ENCODE data around the gene ANKRD31. TPM values are rescaled to one million over a fixed set of nuclear protein-coding genes. Genes with fewer than 3 reads are reported as not detected.
"Not testable (repeated sequence)": the region's sequence is repeated elsewhere in the genome, so short reads cannot be mapped to it uniquely, and the experiment has no call there.

The ANKRD31 gene
- total RNA-seq, 2 experiments from 2014 or later, result 0.13 TPM; not detected in 1

DNA sequence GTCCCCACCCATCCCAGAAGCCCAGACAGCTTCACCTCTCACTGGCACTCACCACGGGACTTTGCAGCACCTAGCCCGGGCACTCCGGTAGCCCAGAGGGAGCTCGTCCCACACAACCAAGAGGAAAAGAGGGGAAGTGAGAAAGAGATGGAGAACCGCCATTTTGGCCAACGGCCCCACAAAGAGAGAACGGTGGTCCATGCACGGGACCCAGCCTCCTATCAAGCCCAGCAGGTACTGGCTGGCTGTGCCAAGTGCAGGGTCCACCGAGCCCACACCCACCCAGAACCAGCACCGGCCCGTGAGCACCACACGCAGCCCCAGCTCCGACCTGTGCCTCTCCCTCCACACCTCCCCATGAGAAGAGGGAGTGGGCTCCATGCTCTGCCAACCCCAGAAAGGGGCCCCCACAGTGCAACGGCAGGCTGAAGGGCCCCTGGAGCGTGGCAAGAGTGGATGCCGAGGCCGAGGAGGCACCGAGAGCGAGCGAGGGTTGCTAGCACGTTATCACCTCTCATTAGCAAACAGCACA, 105.8 kb downstream of the ANKRD31 start:
- intact Hi-C loops (cut with micrococcal nuclease; ENCODE audit: unreplicated experiment), result no loop called here
- H3K9me2 ChIP-seq (ENCODE audit: insufficient read depth, low read length), result no peaks in the 10 kb centered on the region
- no peaks in the 10 kb centered on the region for H3K36me3 ChIP-seq (ENCODE audit: insufficient read depth, low read length)
- no TSS peak for BruUV-seq (replicated peaks)
- DNase-seq (ENCODE audit: low spot score), result no peak
- H4K20me1 ChIP-seq (ENCODE audit: insufficient read depth, low read length), result no peaks in the 10 kb centered on the region
- H3K4me1 ChIP-seq (ENCODE audit: insufficient read depth, low read length, poor library complexity, severe bottlenecking), result no peaks in the 10 kb centered on the region
- H3K4me3 ChIP-seq (ENCODE audit: low read depth, low read length, poor library complexity, severe bottlenecking), result no peak overlapping the region
- no peak overlapping the region for H3K27ac ChIP-seq (ENCODE audit: low read depth, low read length, poor library complexity, severe bottlenecking)
- no peak overlapping the region for H3K4me2 ChIP-seq (ENCODE audit: low read length)
- no peaks in the 10 kb centered on the region for H3K79me2 ChIP-seq (ENCODE audit: insufficient read depth, low read depth, low read length)
- ChIA-PET CTCF (ENCODE audit: unreplicated experiment) (no interaction called here), POLR2A (no interaction called here)
- TF ChIP-seq, protein P1, sequence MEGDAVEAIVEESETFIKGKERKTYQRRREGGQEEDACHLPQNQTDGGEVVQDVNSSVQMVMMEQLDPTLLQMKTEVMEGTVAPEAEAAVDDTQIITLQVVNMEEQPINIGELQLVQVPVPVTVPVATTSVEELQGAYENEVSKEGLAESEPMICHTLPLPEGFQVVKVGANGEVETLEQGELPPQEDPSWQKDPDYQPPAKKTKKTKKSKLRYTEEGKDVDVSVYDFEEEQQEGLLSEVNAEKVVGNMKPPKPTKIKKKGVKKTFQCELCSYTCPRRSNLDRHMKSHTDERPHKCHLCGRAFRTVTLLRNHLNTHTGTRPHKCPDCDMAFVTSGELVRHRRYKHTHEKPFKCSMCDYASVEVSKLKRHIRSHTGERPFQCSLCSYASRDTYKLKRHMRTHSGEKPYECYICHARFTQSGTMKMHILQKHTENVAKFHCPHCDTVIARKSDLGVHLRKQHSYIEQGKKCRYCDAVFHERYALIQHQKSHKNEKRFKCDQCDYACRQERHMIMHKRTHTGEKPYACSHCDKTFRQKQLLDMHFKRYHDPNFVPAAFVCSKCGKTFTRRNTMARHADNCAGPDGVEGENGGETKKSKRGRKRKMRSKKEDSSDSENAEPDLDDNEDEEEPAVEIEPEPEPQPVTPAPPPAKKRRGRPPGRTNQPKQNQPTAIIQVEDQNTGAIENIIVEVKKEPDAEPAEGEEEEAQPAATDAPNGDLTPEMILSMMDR (conservative IDR thresholded peaks at IDR 0.05; ENCODE audit: low read length), result no peak
- TF ChIP-seq EZH2phosphoT487 (IDR thresholded peaks at IDR 0.05; ENCODE audit: borderline replicate concordance, low read depth, low read length), result no peak
- no peaks in the 10 kb centered on the region for H3K9me3 ChIP-seq (ENCODE audit: low read length)
- H2AFZ ChIP-seq (ENCODE audit: low read length), result no peak overlapping the region

DNA sequence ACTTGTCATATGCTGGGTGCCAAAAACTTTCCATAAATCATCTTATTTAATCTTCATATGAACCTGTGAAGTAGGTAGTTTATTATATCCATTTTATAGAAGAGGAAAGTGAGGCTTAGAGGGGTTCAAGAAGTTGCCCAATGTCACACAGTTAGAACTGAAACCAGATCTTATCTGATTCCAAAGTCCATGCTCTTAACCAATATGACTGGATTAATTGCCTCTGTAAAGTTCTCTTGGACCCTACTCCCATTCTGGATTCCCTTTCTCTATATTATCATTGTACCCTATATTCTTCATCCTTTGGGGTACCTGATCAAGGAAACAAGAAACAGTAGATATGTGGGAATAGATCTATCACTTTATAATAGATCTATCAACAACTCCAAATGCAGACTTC, 119.8 kb downstream of the ANKRD31 start:
- H3K4me1 ChIP-seq (ENCODE audit: insufficient read depth, low read length, poor library complexity, severe bottlenecking), result no peaks in the 10 kb centered on the region
- H3K27ac ChIP-seq (ENCODE audit: low read depth, low read length, poor library complexity, severe bottlenecking), result no peak overlapping the region
- intact Hi-C loops (cut with micrococcal nuclease; ENCODE audit: unreplicated experiment), result no loop called here
- H3K9me2 ChIP-seq (ENCODE audit: insufficient read depth, low read length), result no peaks in the 10 kb centered on the region
- no peaks in the 10 kb centered on the region for H4K20me1 ChIP-seq (ENCODE audit: insufficient read depth, low read length)
- no peak for DNase-seq (ENCODE audit: low spot score)
- no peaks in the 10 kb centered on the region for H3K36me3 ChIP-seq (ENCODE audit: insufficient read depth, low read length)
- no peak overlapping the region for H2AFZ ChIP-seq (ENCODE audit: low read length)
- ChIA-PET CTCF (ENCODE audit: unreplicated experiment) (no interaction called here), POLR2A (no interaction called here)
- TF ChIP-seq, protein P1 (conservative IDR thresholded peaks at IDR 0.05; ENCODE audit: low read length), result no peak
- no peak for TF ChIP-seq EZH2phosphoT487 (IDR thresholded peaks at IDR 0.05; ENCODE audit: borderline replicate concordance, low read depth, low read length)
- H3K4me3 ChIP-seq (ENCODE audit: low read depth, low read length, poor library complexity, severe bottlenecking), result no peak overlapping the region
- no peaks in the 10 kb centered on the region for H3K9me3 ChIP-seq (ENCODE audit: low read length)
- no peaks in the 10 kb centered on the region for H3K79me2 ChIP-seq (ENCODE audit: insufficient read depth, low read depth, low read length)
- BruUV-seq (replicated peaks), result no TSS peak
- no peak overlapping the region for H3K4me2 ChIP-seq (ENCODE audit: low read length)

DNA sequence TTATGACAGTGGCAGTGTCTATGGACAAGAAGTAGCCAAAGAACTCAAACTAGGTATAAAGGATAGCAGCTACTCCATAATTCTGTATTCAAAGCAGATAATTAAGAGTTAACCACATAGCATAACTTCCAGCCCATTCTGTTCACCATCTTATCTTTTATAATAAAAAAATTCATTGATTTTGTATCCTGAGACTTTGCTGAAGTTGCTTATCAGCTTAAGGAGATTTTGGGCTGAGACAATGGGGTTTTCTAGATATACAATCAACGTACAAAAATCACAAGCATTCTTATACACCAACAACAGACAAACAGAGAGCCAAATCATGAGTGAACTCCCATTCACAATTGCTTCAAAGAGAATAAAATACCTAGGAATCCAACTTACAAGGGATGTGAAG, 122.4 kb downstream of the ANKRD31 start:
- H3K27ac ChIP-seq (ENCODE audit: low read depth, low read length, poor library complexity, severe bottlenecking); H4K20me1 ChIP-seq (ENCODE audit: insufficient read depth, low read length); BruUV-seq (replicated peaks); H3K4me2 ChIP-seq (ENCODE audit: low read length); H3K4me3 ChIP-seq (ENCODE audit: low read depth, low read length, poor library complexity, severe bottlenecking); POLR2A ChIA-PET; intact Hi-C loops (cut with micrococcal nuclease; ENCODE audit: unreplicated experiment); H3K36me3 ChIP-seq (ENCODE audit: insufficient read depth, low read length); H3K4me1 ChIP-seq (ENCODE audit: insufficient read depth, low read length, poor library complexity, severe bottlenecking); H3K9me2 ChIP-seq (ENCODE audit: insufficient read depth, low read length); DNase-seq (ENCODE audit: low spot score); H3K79me2 ChIP-seq (ENCODE audit: insufficient read depth, low read depth, low read length); H3K9me3 ChIP-seq (ENCODE audit: low read length); H2AFZ ChIP-seq (ENCODE audit: low read length); CTCF ChIA-PET (ENCODE audit: unreplicated experiment): not testable (repeated sequence)
